HG02678 (cell line): ENCODE data around the gene C1QTNF2.

ENCODE experiments used
- ATAC-seq: cut with Tn5 transposase; IDR thresholded peaks from one replicate; pipeline ENCODE4 v1.9.1; 2021; ENCODE audit warnings: mild to moderate bottlenecking, moderate library complexity; ENCODE audit not compliant: unreplicated experiment

Gene C1QTNF2

DNA sequence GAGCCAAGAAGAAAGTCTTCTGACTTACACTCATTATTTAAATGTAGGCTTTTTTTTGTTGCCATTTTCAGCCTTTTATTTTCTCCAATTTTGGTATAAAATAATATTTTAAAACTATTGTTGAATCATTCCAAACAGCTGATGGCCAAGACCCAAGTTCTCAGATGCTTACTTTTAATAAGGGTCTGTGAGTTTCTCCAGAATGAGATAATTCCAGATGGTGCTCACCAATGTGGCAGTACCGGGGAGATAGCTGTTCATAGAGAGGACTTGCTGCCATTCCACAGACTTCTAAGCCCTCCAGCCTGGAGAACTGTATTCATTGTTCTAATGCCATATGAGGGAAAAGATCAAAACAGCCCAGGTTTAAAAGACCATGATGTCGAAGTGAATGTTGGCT, 5.3 kb upstream of the C1QTNF2 start:
- no peak for ATAC-seq

DNA sequence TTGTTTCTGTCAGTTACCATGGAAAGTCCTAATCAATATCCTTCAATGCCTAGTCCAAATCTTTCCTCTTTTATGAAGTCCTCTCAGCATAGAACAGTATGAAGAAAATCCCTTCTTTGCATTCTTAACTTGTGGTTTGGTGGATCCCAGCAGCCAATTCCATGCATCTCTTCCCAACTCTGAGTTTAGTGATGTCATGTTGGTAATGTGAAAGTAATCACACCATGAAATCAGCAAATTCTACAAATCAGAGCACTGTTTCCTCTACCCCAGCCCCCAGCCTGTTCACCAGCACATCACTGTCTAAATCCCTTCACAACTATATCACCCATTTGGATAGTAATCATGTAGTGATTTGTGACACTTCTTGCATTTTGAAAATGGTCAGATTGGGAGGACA, 4.7 kb upstream of the C1QTNF2 start:
- no peak for ATAC-seq

DNA sequence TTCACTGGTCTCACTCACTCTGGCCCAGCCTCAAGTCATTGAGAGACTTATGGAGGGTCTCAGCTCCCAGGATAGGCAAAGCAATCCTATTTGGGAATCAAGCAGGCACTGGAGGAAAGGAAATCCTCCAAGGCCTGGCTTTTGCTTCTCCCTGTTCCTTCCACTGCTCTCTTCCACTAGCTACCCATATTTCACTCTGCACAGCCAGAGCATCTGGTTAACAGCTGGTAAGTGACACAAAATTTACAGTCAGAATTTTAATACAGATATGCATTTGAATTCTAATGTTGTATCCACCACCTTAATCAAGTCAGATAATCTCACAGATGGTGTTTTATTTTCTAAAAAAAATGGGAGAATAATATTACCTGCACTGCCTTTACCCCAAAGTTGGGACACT, 868 bp upstream of the C1QTNF2 start:
- ATAC-seq: no peak

DNA sequence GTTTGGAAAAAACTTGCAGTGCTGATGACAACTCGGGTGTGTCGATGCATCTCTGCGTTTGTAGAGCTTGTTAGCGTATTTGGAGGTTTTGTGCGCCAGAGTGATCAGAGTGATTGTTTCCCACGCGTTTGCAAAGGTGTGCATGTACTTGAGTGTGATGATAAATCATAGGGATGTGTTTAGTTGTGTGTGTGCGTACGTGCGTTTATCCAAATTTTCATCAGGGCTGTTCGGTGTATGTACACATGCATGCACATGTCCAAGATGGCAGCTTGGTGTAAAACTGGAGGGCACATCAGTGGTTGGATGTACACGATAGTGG, 248 bp upstream of the C1QTNF2 start:
- no peak for ATAC-seq

DNA sequence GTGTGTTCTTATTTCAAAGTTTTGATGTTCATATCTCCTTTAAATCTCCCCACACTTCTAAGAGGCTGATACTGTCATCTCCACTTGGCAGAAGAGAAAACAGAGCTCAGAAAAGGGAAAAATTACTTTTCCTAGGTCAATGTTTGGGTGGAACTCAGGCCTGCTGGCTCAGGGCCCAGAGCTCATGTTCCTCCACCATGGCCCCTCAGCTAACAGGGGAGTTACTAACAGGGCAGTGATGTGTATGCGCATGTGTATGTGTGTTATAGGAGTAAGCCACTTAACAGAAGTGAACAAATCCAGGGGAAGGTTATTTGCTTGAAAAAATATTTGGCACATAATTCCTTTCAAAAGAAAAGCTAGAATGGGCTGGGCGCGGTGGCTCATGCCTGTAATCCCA, 2.5 kb downstream of the C1QTNF2 start:
- no peak for ATAC-seq

DNA sequence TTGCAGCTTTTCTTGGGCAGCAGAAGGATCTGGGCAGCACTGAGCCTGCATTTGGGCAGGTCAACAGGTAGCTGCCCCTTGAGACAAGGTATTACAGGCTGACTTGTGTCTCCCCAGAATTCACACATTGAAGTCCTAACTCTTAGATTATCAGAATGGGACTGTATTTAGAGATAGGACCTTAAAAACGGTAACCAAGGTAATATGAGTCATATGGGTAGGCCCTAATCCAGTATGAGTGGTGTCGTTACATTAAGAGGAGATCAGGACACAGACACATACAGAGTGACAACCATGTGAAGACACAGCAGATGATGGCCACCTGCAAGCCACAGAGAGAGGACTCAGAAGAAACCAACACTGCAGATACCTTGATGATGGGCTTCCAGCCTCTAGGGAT, 3.2 kb downstream of the C1QTNF2 start:
- no peak for ATAC-seq

DNA sequence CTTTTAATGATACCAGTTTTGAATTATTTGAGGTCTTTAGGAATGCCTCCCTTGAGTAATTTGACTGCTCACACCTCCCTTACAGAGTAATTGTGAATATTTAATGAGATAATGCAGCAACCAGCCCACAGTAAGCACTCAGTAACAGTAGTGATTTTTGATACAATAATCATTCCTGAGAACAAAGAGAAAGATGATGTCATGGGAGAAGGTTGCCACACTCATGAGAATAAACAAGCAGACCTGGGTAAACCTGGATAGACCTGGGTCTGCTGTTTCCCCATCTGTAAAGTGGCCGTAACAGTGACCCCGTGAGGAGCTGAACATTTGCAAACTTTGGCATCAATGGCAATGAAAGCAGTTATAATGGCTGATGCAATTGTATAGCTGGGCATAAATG, 4.2 kb downstream of the C1QTNF2 start:
- no peak for ATAC-seq

DNA sequence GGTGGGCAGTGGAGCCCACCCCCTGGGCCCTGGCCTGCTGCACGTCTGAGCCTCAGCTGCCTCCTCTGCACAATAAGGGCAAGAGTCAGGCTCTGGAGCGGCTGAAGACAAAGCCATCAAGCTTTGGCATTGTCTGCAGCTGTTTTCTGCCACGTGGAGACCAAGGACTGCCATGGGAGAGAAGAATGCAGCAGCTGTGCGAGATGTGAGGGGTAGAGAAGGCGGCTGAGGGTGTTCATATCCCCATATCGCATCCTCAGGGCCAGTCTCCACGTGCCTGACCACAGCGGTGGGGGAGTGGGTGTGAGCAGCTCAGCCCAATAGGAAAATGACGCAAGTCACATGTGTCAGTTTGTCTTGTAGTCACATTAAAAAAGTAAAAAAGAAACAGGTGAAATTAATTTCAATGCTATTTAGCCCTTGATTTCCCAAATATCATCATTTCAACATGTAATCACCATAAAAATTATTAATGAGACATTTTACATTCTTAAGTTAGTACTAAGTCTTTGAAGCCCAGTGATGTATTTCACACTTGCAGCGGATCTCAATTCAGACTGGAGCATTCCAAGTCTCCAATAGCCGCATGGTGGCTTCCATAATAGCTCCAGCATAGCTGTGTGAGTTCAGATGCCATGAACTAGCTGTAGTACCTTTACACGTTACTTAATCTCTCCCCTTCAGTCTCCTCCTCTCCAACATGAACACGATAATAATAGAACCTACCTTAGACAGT, 6.6 kb downstream of the C1QTNF2 start:
- no peak for ATAC-seq

DNA sequence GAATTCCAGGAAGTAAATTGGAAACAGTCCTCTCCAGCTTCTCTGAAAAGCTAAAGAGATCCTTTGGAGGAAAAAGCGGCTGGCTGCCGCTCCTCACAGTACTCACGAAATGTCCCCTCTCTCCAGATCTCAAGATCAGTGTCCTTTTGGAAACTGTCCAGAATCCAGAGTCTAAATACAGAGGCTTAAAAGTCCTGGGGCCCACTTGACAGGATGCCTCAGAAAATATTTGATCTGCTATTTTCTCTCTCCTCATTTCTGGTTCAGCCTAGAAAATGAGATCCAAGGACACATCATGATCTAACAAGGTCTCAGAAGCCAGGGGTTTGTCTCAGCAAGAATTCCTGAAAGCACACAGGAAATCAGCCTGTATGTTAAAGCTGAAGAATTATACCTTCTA, 7.2 kb downstream of the C1QTNF2 start:
- no peak for ATAC-seq

DNA sequence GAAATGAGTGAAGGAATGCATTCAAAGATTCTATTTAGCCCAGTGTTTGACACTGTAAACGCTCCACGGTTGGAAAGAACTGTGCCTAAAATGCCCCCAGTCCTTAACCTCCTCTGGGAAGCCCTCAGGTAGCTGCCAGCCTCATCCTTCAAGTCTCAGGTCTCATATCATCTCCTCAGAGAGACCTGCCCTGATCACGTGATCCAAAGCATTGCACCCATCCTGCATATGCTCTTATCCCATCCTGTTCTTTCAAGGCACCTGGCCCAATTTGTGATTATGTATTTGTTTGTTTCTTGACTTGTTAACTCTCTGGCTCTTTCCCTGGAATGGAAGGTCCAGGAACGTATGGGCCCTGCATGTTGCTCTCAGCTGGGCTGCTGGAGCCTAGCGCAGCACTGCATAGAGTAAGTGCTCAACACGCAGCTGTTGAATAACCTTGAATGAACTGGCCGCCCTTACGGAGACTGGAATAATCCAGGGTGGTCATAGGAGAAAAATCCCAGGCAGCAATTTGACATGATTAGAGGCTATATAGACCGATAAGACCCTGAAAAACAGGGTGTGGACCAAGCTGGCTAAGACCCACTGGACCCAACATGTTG, 8.7 kb downstream of the C1QTNF2 start:
- no peak for ATAC-seq

DNA sequence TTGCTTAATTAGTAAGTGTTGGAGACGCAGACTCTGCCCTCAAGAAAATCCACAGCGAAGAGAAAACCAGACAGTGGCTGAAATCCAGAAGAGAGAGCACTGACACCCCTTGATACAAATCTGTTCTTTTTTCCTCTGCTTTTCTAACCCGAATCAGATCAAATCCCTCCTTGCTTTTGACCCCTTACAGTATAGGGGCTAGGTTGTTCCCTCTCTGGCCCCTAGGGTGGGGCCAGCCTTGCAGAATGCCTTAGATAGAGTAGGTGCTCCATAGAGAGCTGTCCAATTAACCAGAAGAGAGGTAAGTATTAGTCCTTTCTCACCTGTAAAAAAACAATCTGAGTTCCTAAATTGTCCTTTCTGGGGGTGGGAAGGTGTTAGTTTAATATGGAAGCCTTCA, 10.1 kb downstream of the C1QTNF2 start:
- ATAC-seq: no peak

DNA sequence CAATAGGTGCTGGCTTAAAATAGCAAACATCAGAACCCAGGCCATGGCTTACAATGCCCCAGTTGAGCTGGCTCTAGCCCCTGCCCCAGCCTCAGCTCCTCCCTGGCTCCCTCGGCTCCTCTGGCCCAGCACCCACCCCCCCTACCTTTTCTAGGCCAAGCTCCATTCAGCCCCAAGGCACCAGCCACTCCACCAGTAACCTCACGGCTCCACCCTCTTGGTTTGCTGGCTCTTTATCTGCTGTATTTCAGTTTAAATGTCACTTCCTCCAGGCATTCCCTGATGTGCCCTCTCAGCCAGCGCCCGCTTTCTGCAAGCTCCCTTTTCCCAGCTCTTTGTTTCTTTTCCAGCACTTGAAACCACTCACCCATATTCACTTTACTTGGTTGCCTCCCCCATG, 10.6 kb downstream of the C1QTNF2 start:
- no peak for ATAC-seq

DNA sequence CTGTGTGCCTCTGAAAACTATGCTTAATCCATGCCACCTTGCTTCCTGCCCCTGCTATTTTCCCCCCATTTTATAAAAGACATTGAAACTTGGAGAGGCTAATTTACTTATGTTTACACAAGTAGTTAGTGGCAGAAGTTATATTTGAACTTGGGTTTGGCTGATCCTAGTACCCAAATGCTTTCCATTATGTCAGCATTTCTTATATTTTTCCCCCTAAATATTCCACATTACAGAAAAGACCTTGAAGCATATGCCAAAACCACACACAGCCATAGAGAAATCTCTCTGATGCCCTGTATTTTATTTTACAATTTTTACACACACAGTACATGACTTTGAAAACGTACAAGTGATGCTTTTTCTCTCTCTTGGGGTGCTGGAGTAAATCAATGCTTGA, 11.2 kb downstream of the C1QTNF2 start:
- ATAC-seq: no peak

DNA sequence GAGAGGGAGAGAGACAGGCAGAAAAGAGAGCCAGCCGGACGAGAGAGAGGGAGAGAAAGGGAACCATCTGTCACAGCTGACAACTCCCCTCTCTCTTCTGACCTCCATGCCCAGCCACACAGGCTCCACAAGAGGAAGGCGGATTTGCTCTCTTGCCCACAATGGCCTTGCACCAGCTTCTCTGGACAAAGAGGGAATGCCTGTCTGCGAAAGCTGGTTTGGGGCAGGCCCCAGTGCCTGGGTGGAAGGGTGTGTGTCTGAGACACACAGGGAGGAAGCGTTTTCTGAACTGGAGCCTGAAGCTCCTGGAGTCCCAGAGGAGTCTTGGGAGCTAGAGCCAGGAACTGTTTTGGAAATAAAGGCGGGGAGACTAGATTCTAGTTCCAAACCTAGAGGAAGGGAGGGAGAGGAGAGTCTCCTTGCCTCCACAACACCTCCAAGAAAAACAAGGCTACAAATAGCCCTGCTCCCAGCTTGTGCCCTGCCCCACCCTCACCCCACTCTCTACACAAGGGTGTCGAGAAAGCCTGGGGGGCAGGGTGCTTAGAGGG, 12.5 kb downstream of the C1QTNF2 start:
- ATAC-seq: no peak

DNA sequence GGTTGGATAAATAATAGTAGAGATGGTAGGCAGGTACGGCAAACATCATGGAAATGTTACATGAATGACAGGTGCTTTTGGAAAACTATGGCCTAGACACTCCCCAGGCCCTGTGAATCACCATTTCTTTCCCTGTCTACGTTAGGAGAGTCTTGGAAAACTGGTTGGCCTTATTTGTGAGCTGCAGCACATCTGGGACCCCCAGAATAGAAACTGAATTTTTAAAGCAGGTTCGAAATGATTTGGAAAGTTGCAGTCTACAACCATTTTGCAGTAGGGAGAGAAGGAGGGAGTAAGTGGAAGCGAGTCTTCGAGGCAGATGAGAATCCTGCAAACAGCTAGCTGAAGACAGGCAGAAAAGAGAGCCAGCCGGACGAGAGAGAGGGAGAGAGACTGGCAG, 13.0 kb downstream of the C1QTNF2 start:
- no peak for ATAC-seq

DNA sequence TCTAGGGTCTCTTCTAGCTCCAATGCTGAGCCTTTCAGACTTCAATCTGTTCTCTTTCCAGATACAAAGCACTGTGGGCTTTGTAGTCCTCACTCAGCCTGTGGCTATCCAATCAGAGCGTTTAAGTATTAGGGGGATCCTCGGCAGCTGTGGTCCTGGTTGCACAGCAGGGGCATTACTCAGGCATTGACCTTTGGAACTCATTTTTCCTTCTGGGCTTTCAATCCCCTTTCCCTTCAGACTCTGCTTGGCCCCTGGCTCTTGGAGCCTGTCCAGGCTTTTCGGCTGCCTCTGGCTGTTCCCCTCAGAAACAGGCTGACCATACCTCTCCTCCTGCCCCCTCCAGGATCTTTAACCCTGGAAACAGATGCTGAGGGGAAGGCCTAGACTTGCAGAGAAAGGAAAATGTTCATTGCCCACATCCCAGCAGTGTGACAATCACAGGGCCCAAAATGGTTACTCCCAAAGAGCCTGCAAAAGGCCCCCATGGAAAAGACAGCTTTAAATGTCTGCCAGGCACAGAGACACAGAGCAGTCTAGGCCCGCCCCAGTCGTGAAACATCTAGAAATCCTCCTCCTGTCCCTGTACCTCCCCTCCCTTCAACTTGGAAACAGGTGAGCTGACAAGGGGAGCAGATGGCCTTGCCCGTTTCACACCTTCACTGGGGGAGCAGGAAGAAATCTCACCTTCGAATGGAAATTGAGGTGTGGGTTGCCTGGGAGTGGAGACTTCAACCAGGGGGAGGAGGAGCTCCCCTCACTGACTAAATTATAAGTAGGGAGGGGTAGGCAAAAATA, 13.7 kb downstream of the C1QTNF2 start:
- no peak for ATAC-seq

DNA sequence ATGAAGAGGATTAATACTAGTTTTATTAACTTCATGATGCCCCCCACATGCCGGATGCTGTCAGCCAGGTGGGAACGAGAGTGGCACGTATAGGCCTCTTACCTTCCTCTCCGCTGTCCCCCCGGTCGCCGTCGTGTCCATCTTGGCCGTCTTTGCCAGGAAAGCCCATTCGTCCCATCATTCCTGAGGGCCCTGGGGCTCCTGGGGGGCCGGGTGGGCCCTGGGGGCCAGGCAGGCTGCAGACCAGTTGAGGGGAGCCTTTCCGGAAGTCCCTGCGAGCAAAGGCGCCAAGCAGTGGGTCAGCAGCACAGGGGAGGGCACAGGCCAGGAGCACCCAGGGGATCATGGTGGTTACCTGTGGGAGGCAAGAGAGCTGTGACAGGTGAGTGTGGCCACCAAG, 15.8 kb downstream of the C1QTNF2 start:
- no peak for ATAC-seq

DNA sequence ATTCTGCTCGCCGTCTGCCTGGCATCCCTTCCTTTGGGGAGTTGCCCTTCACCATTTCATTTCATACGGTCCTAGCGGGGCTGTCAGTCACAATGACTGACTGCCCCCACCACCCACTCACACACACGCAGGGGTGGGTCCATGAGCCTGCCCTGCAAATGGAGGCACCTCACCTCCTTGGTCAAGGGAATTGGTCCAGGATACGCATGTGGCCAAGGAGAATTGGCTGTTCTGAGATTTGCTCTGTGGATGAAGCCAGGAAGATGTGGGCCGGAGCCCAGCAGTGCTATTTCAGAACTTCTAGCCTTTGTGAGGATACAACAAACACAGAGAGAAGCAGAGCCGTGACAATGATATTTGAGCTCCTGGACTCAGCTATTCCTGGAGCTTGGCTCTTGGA, 17.0 kb downstream of the C1QTNF2 start:
- no peak for ATAC-seq

DNA sequence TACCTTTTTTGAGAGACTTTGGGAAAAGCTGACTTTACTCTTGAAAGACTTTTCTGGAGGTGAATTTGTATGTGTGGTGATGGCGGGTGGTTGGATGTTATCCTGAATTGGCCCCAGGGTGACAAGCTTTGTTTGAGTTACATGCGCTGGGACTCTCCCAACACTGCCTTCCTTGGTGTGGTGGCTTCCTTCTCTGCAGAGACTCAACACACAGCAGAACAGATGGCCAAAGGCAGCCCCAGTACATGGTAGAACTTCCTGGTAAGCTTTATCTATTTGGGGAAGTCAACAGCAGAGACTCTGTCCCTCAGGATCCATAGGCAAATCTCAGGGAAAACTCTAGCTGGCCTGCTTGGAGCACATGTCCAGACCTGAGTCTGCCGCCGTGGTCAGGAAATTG, 18.1 kb downstream of the C1QTNF2 start:
- ATAC-seq: no peak

DNA sequence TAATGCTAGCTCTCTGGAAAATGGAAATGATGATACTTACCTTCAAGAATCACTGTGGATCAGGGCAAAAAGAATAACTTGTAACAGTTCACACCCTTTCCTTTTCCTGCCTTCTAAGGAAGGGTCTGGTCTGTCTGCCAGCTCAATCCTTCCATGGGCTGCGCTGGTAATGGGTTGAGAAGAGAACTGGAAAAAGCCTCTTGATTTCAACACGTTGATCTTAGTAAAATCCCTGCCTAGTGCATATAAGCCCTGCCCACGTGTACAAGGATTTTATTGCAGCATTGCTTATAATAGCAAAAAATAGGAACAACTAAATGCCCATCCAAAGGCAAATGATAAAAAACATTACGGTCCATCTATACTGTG, 20.5 kb downstream of the C1QTNF2 start:
- no peak for ATAC-seq

DNA sequence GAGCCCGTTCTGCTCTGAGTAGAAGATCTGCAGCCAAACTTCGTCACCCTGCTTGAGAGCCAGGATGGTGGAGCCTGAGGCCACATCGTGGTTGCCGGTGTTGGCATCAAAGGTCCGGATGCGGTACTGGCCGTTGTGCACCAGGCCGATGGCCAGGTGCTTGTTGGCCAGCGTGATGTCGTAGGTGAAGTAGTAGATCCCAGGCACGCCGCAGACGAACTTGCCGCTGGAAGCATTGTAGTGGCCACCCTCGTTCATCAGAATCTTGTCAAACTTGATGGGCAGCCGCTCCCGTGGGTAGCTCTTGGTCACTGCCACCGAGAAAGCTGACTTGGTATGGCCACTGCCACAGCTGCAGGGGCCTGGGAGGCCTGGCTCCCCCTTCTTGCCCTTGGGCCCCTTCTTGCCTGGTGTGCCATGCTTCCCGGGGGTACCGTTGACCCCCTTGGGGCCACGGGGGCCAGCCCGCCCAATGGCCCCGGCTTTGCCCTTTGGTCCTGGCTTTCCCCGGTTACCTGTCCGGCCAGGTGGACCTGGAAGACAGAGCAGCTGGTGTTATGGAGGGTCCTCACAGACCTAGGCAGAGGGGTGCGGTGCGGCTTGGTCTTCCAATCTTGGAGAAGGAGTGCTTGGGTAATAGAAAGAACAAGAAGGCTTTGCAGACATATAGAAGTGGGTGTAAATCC, 21.0 kb downstream of the C1QTNF2 start:
- no peak for ATAC-seq

DNA sequence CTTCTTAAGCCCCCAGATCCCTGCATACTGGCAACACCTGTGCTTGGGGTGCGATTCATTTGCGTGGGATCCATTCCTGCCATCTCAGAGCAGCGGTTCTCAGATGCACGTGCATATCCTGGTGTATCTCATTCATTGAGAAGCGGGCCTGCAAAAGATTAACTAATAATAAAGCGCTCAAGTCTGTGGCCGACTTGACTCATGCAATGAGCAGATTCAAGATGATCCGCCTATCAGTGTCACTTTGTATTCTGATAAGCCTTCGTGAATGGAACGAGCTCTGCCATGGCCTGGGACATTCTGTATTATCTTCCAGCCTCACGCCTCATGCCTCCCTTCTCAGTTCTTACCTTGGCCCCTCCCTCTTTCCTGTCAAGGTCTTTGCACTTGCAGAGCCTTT, 22.3 kb downstream of the C1QTNF2 start:
- ATAC-seq: no peak
